ENCODE measurements around the gene ANKRD55. TPM values are rescaled to one million over a fixed set of nuclear protein-coding genes. Genes with fewer than 3 reads are reported as not detected.

Gene ANKRD55
- total and polyA plus RNA-seq, 2 of the 8 experiments (the other 6 are each of a cell fraction or from before 2014, with no cell fraction given) = not detected

DNA sequence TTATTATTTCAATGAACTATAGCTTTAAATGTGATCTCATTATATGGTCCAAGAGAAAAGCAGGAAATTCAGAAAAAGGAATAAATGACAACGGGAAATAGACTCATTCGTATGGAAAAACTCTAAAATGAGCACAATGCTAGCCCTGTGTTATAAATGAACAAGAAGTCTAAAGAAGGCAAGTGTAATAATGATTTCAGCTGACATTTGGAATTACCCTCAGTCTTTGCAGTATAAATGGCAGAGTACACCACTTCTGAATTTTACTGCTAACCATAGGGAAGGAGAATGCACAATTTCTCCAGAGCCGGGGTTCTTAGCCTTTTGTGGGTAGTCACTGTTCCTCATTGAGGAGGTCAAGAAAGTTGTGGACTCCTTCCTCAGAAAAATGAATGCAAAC lies 93.1 kb downstream of the ANKRD55 start:
- Histone ChIP-seq H2BK15ac (ENCODE audit: low read length) (no peak overlapping the region), H3K79me1 (ENCODE audit: low read depth, low read length) (no peaks in the 10 kb centered on the region), H3K18ac (ENCODE audit: extremely low read depth, low read length) (no peak overlapping the region), H2BK12ac (ENCODE audit: low read depth, low read length) (no peak overlapping the region), H2BK5ac (ENCODE audit: low read depth, low read length) (no peak overlapping the region), H3K4ac (replicated peaks; ENCODE audit: insufficient read length, low read depth, low read length) (no peak overlapping the region), H3K4me3 (ENCODE audit: extremely low read depth in 1 of 4, insufficient read depth in 2 of 4, low read depth in 3 of 4, low read length in 4 of 4) (no peak overlapping the region), H3K36me3 (ENCODE audit: control insufficient read depth in 2 of 4, insufficient read depth in 4 of 4, low read length in 3 of 4) (no peaks in the 10 kb centered on the region), H3K23me2 (ENCODE audit: low read depth, low read length) (no peaks in the 10 kb centered on the region; the same call in 1 of the 2 replicates), H3K4me2 (ENCODE audit: insufficient read depth in 1 of 2, low read depth in 2 of 2, low read length in 2 of 2) (no peak overlapping the region), H3K27ac (ENCODE audit: low read depth, low read length) (no peak overlapping the region), H4K8ac (ENCODE audit: extremely low read depth, insufficient read depth, low read length) (no peak overlapping the region), H2AFZ (ENCODE audit: low read length) (no peak overlapping the region), H2AK5ac (ENCODE audit: low read depth, low read length) (no peak overlapping the region), H3K56ac (replicated peaks; ENCODE audit: insufficient read length, low read depth, low read length) (no peak overlapping the region), H3K9ac (replicated peaks in 1 of 4; ENCODE audit: extremely low read depth in 1 of 4, low read depth in 3 of 4, low read length in 3 of 4) (no peak overlapping the region), H3K27me3 (replicated peaks in 1 of 4; ENCODE audit: control insufficient read depth in 3 of 4, extremely low read depth in 1 of 4, insufficient read depth in 3 of 4, low read length in 3 of 4) (no peaks in the 10 kb centered on the region), H4K5ac (ENCODE audit: insufficient read length, low read depth, low read length) (no peak overlapping the region), H2BK20ac (ENCODE audit: low read length) (no peak overlapping the region), H4K91ac (replicated peaks; ENCODE audit: insufficient read length, low read length) (no peak overlapping the region), H3K23ac (ENCODE audit: insufficient read length) (no peak overlapping the region), H3K4me1 (replicated peaks in 1 of 4; ENCODE audit: control insufficient read depth in 3 of 4, insufficient read depth in 4 of 4, low read length in 3 of 4) (no peaks in the 10 kb centered on the region), H3K14ac (ENCODE audit: insufficient read length) (no peak overlapping the region), H4K20me1 (replicated peaks in 1 of 2; ENCODE audit: control insufficient read depth in 1 of 2, insufficient read depth in 2 of 2, low read length in 2 of 2) (no peaks in the 10 kb centered on the region), H3K79me2 (ENCODE audit: control insufficient read depth in 1 of 2, insufficient read depth in 2 of 2, low read length in 2 of 2) (no peaks in the 10 kb centered on the region), H2BK120ac (replicated peaks; ENCODE audit: low read depth, low read length) (no peak overlapping the region), H3K9me3 (ENCODE audit: insufficient read depth in 2 of 2, low read depth in 1 of 2, low read length in 1 of 2) (no peaks in the 10 kb centered on the region)
- CTCF ChIA-PET (ENCODE audit: partially characterized antibody) = interaction anchor here (0.8 kb wide), 1 partner anchor 513 kb away, joined by 3 read pairs; no protein-coding TSS in a partner anchor
- WGBS, 2 experiments (ENCODE audit: extremely low coverage in 1 of 2, insufficient coverage in 1 of 2, insufficient read length in 1 of 2, insufficient replicate concordance in 2 of 2, low coverage in 1 of 2, low lambda C conversion rate in 2 of 2, missing lambda C conversion rate in 1 of 2) = 88% methylated on average over 3 of the region's 3 CpGs; no CpG with 5 or more reads in 1 of the 2 experiments
- no peak for TF ChIP-seq BACH1 (IDR thresholded peaks at IDR 0.05; ENCODE audit: low read length)
- no peak for TF ChIP-seq CBX8 (IDR thresholded peaks at IDR 0.05; ENCODE audit: borderline replicate concordance, low read depth, low read length)
- TF ChIP-seq RXRA (IDR thresholded peaks at IDR 0.05; ENCODE audit: insufficient read depth, low read depth, low read length) = no peak
- no peak for TF ChIP-seq CHD1 (IDR thresholded peaks at IDR 0.05; ENCODE audit: low read depth, low read length)
- TF ChIP-seq HDAC6 (IDR thresholded peaks at IDR 0.05; ENCODE audit: low read depth, low read length) = no peak
- POLR2A ChIA-PET (ENCODE audit: partially characterized antibody) = no interaction called here
- FAIRE-seq (no peak), DNase-seq (ENCODE audit: low read depth in 1 of 2, low spot score in 2 of 2) (no peak)
